OCI-LY7 (cell line): ENCODE data around the gene ELAC2. TPM values are rescaled to one million over a fixed set of nuclear protein-coding genes. Genes with fewer than 3 reads are reported as not detected.

Experiments
- BruUV-seq: library from RNA; stranded (reverse); fragments of 400-500 nt; replicated peaks from 2 replicates; lab custom pipeline; 2021; lab: Mats Ljungman, UMichigan
- CTCF ChIA-PET: fragments of 300-600 bp; sonication (Branson Sonifier 250); formaldehyde crosslinking; loops from one replicate; lab custom pipeline; 2022; ENCODE audit warnings: antibody characterized with exemption; ENCODE audit not compliant: unreplicated experiment; lab: Charles Lee
- POLR2A ChIA-PET: fragments of 300-600 bp; sonication (Branson Sonifier 250); formaldehyde crosslinking; loops from one replicate; lab custom pipeline; 2022; ENCODE audit warnings: antibody characterized with exemption; lab: Charles Lee
- DNase-seq: peaks from one replicate; pipeline ENCODE4 v3.0.0-alpha.2; 2015; ENCODE audit warnings: low spot score
- H2AFZ ChIP-seq: fragments of 200-600 bp; sonication (generic), shearing (Covaris generic); 2 replicates; pipeline ENCODE4 v1.6.1; 2014; ENCODE audit warnings: mild to moderate bottlenecking, antibody characterized with exemption, low read length, moderate library complexity
- H3K27ac ChIP-seq: fragments of 200-600 bp; sonication (generic); 2 replicates; pipeline ENCODE4 v1.5.1; 2014; ENCODE audit warnings: mixed run types, low read depth, mild to moderate bottlenecking, moderate library complexity, low read length, inconsistent platforms; ENCODE audit not compliant: poor library complexity, severe bottlenecking
- H3K36me3 ChIP-seq: fragments of 200-600 bp; sonication (generic); 2 replicates; pipeline ENCODE4 v1.6.1; 2014; ENCODE audit warnings: mild to moderate bottlenecking, antibody characterized with exemption, low read length, moderate library complexity, mixed read lengths; ENCODE audit not compliant: insufficient read depth
- H3K4me1 ChIP-seq: fragments of 200-600 bp; sonication (generic); 2 replicates; pipeline ENCODE4 v1.5.1; 2014; ENCODE audit warnings: mild to moderate bottlenecking, low read length; ENCODE audit not compliant: insufficient read depth, poor library complexity, severe bottlenecking
- H3K4me2 ChIP-seq: fragments of 200-600 bp; sonication (generic); 2 replicates; pipeline ENCODE4 v1.6.1; 2014; ENCODE audit warnings: mild to moderate bottlenecking, low read length
- H3K4me3 ChIP-seq: fragments of 200-600 bp; sonication (generic); 2 replicates; pipeline ENCODE4 v1.5.1; 2014; ENCODE audit warnings: mild to moderate bottlenecking, low read depth, low read length; ENCODE audit not compliant: poor library complexity, severe bottlenecking
- H3K79me2 ChIP-seq: fragments of 200-600 bp; sonication (generic); 2 replicates; pipeline ENCODE4 v1.6.1; 2016; ENCODE audit warnings: low read depth, mild to moderate bottlenecking, low read length, moderate library complexity, mixed read lengths; ENCODE audit not compliant: insufficient read depth
- H3K9me2 ChIP-seq: fragments of 200-600 bp; sonication (generic); 2 replicates; pipeline ENCODE4 v1.6.1; 2016; ENCODE audit warnings: mild to moderate bottlenecking, low read length, mixed read lengths; ENCODE audit not compliant: insufficient read depth
- H3K9me3 ChIP-seq: fragments of 200-600 bp; sonication (generic); 2 replicates; pipeline ENCODE4 v1.6.1; 2014; ENCODE audit warnings: mild to moderate bottlenecking, mixed run types, low read length, mixed read lengths
- H4K20me1 ChIP-seq: fragments of 200-600 bp; sonication (generic); 2 replicates; pipeline ENCODE4 v1.6.1; 2014; ENCODE audit warnings: mild to moderate bottlenecking, antibody characterized with exemption, low read length, moderate library complexity, mixed read lengths; ENCODE audit not compliant: insufficient read depth
- EZH2phosphoT487 ChIP-seq: fragments of 200-600 bp; sonication (generic); IDR thresholded peaks from 2 replicates; pipeline ENCODE4 v1.6.1; 2018; ENCODE audit warnings: low read depth, borderline replicate concordance, mild to moderate bottlenecking, mixed run types, antibody characterized with exemption, low read length, moderate library complexity, mixed read lengths
- intact Hi-C: fragments of 100-400 bp; cut with micrococcal nuclease; formaldehyde crosslinking; loops from one replicate; pipeline ENCODE4 v1.10.0; 2022; ENCODE audit not compliant: unreplicated experiment
- total RNA-seq, 2 experiments: library from RNA; depleted of rRNA in 1 of 2; stranded (reverse); fragments of >200 nt in 1 of 2; shearing (Covaris generic) in 1 of 2; gene quantifications; 2 replicates each; pipeline ENCODE4 v1.2.3, GENCODE V29; 2014 to 2022
- TF ChIP-seq, protein P1 (sequence below): fragments of 200-600 bp; sonication (generic); conservative IDR thresholded peaks from 2 replicates; pipeline ENCODE4 v1.5.1; 2014; ENCODE audit warnings: mild to moderate bottlenecking, antibody characterized with exemption, low read length, moderate library complexity, mixed read lengths

The ELAC2 gene
- total RNA-seq, 2 experiments from 2014 or later: 90.7 to 127 TPM

DNA sequence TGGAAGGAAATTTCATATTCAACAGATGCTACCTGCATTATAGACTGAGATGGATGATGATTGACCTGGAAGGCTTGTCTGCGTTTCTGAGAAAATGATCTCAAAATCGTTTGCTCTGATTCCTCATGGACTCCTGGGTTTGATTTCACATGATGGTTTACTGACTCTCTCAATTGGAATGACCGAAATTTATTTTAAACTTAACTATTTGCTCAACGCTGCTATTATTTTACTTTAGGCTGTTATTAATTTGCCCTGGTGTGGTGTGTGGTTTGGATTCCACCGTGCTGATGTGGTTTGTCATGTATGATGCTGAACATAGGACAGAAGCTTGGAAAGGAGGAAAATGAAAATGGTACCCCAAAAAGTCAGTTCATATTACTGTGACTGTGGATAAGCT lies 37.3 kb upstream of the ELAC2 start:
- H3K36me3 ChIP-seq: no peaks in the 10 kb centered on the region
- H3K4me1 ChIP-seq: no peaks in the 10 kb centered on the region
- no peak overlapping the region for H3K27ac ChIP-seq
- H3K4me3 ChIP-seq: no peak overlapping the region
- DNase-seq: no peak
- no peak for TF ChIP-seq EZH2phosphoT487
- TF ChIP-seq, protein P1, sequence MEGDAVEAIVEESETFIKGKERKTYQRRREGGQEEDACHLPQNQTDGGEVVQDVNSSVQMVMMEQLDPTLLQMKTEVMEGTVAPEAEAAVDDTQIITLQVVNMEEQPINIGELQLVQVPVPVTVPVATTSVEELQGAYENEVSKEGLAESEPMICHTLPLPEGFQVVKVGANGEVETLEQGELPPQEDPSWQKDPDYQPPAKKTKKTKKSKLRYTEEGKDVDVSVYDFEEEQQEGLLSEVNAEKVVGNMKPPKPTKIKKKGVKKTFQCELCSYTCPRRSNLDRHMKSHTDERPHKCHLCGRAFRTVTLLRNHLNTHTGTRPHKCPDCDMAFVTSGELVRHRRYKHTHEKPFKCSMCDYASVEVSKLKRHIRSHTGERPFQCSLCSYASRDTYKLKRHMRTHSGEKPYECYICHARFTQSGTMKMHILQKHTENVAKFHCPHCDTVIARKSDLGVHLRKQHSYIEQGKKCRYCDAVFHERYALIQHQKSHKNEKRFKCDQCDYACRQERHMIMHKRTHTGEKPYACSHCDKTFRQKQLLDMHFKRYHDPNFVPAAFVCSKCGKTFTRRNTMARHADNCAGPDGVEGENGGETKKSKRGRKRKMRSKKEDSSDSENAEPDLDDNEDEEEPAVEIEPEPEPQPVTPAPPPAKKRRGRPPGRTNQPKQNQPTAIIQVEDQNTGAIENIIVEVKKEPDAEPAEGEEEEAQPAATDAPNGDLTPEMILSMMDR: no peak
- no peaks in the 10 kb centered on the region for H4K20me1 ChIP-seq
- intact Hi-C loops: no loop called here
- ChIA-PET CTCF (no interaction called here), POLR2A (no interaction called here)
- no peak overlapping the region for H3K4me2 ChIP-seq
- no peaks in the 10 kb centered on the region for H3K9me2 ChIP-seq
- H2AFZ ChIP-seq: no peak overlapping the region
- H3K9me3 ChIP-seq: no peaks in the 10 kb centered on the region
- H3K79me2 ChIP-seq: no peaks in the 10 kb centered on the region
- no TSS peak for BruUV-seq

DNA sequence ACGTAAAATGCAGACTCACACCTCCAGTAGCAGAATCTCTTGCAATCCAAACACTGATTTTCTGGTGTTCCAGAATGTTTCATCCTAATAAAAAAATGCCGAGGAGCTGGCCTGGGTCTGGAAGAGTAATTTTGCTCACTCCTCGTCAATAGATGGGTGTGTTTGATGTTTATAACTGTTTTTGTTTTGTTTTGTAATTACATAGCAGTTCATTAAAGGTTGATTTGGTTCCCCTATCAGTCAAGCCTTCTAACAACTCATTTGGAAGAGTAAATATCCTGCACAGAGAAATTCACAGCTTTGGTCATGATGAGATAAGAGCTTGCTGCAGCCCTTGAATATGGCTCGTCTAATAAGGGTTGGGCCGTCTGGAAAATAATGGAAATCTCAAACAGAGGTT lies 36.8 kb upstream of the ELAC2 start:
- Histone ChIP-seq H3K36me3 (no peaks in the 10 kb centered on the region), H3K4me1 (no peaks in the 10 kb centered on the region), H3K9me3 (no peaks in the 10 kb centered on the region), H4K20me1 (no peaks in the 10 kb centered on the region), H2AFZ (no peak overlapping the region), H3K4me2 (no peak overlapping the region), H3K79me2 (no peaks in the 10 kb centered on the region), H3K9me2 (no peaks in the 10 kb centered on the region), H3K4me3 (no peak overlapping the region), H3K27ac (no peak overlapping the region)
- intact Hi-C loops: no loop called here
- no peak for DNase-seq
- POLR2A ChIA-PET: no interaction called here
- BruUV-seq: no TSS peak
- no peak for TF ChIP-seq EZH2phosphoT487
- TF ChIP-seq, protein P1: no peak
- CTCF ChIA-PET: no interaction called here

DNA sequence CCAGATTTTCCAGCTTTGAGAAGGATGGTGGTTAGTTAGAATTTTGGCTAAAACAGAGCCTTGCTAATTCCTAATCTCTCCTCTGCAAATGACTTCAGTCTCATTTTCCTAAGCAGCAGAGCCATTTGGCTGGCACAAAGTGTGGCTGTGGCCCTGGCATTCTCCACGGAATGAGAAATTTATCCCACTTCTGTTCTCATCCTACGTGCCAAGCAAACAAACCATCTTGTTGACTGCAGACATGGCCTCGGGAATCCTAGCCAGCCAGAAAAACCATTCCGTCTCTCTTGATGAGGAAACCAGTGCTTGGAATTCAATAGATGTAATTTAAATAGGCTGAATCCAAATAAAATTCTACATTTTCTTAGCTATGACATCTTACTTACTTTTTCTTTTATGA lies 34.1 kb upstream of the ELAC2 start:
- DNase-seq: no peak

More for the DNA sequence above, 34.1 kb upstream of the ELAC2 start:
- BruUV-seq: no TSS peak
- no peaks in the 10 kb centered on the region for H3K36me3 ChIP-seq
- no peak overlapping the region for H2AFZ ChIP-seq
- no peaks in the 10 kb centered on the region for H3K79me2 ChIP-seq
- H4K20me1 ChIP-seq: no peaks in the 10 kb centered on the region
- no peak for TF ChIP-seq EZH2phosphoT487
- TF ChIP-seq, protein P1: no peak
- no peak overlapping the region for H3K27ac ChIP-seq
- H3K9me3 ChIP-seq: no peaks in the 10 kb centered on the region
- ChIA-PET CTCF (no interaction called here), POLR2A (no interaction called here)
- no peak overlapping the region for H3K4me3 ChIP-seq
- no peaks in the 10 kb centered on the region for H3K9me2 ChIP-seq
- H3K4me1 ChIP-seq: no peaks in the 10 kb centered on the region
- intact Hi-C loops: no loop called here
- H3K4me2 ChIP-seq: no peak overlapping the region
